Measurements from ENCODE around the gene ACP2.

The ACP2 gene

DNA sequence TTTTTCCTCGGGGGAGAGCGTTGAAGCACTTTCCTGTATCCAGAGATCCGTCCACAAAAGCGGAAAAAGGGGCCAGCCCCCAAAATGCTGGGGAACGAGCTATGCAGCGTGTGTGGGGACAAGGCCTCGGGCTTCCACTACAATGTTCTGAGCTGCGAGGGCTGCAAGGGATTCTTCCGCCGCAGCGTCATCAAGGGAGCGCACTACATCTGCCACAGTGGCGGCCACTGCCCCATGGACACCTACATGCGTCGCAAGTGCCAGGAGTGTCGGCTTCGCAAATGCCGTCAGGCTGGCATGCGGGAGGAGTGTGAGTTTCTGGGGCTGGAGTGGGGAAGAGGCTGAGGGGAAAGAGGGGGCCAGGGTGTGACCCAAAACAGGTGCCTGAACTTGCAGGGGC, 11.8 kb upstream of the ACP2 start:
- TF ChIP-seq ZNF529 (tag by site-specific recombination; IDR thresholded peaks at IDR 0.05; ENCODE audit: insufficient replicate concordance) (no peak), ZNF112 (tag by site-specific recombination; IDR thresholded peaks at IDR 0.05) (no peak), YY2 (tag by site-specific recombination; IDR thresholded peaks at IDR 0.05) (no peak), ZNF266 (tag by site-specific recombination; IDR thresholded peaks at IDR 0.05; ENCODE audit: low read depth) (no peak), GLIS1 (tag by site-specific recombination; IDR thresholded peaks at IDR 0.05) (no peak), KLF10 (tag by site-specific recombination; IDR thresholded peaks at IDR 0.05) (no peak), ZNF341 (tag by site-specific recombination; IDR thresholded peaks at IDR 0.05; ENCODE audit: low read depth) (no peak), ZNF514 (tag by site-specific recombination; IDR thresholded peaks at IDR 0.05) (no peak), ZNF639 (tag by site-specific recombination; IDR thresholded peaks at IDR 0.05) (no peak), RBAK (tag by site-specific recombination; IDR thresholded peaks at IDR 0.05) (no peak)
- TF ChIP-seq, protein P1, sequence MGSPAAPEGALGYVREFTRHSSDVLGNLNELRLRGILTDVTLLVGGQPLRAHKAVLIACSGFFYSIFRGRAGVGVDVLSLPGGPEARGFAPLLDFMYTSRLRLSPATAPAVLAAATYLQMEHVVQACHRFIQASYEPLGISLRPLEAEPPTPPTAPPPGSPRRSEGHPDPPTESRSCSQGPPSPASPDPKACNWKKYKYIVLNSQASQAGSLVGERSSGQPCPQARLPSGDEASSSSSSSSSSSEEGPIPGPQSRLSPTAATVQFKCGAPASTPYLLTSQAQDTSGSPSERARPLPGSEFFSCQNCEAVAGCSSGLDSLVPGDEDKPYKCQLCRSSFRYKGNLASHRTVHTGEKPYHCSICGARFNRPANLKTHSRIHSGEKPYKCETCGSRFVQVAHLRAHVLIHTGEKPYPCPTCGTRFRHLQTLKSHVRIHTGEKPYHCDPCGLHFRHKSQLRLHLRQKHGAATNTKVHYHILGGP (tag by site-specific recombination; IDR thresholded peaks at IDR 0.05), result no peak
- TF ChIP-seq, protein P2, sequence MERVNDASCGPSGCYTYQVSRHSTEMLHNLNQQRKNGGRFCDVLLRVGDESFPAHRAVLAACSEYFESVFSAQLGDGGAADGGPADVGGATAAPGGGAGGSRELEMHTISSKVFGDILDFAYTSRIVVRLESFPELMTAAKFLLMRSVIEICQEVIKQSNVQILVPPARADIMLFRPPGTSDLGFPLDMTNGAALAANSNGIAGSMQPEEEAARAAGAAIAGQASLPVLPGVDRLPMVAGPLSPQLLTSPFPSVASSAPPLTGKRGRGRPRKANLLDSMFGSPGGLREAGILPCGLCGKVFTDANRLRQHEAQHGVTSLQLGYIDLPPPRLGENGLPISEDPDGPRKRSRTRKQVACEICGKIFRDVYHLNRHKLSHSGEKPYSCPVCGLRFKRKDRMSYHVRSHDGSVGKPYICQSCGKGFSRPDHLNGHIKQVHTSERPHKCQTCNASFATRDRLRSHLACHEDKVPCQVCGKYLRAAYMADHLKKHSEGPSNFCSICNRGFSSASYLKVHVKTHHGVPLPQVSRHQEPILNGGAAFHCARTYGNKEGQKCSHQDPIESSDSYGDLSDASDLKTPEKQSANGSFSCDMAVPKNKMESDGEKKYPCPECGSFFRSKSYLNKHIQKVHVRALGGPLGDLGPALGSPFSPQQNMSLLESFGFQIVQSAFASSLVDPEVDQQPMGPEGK (tag by site-specific recombination; IDR thresholded peaks at IDR 0.05), result no peak
- TF ChIP-seq, protein P3, sequence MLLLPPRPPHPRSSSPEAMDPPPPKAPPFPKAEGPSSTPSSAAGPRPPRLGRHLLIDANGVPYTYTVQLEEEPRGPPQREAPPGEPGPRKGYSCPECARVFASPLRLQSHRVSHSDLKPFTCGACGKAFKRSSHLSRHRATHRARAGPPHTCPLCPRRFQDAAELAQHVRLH (tag by site-specific recombination; IDR thresholded peaks at IDR 0.05), result no peak
- TF ChIP-seq, protein P4, sequence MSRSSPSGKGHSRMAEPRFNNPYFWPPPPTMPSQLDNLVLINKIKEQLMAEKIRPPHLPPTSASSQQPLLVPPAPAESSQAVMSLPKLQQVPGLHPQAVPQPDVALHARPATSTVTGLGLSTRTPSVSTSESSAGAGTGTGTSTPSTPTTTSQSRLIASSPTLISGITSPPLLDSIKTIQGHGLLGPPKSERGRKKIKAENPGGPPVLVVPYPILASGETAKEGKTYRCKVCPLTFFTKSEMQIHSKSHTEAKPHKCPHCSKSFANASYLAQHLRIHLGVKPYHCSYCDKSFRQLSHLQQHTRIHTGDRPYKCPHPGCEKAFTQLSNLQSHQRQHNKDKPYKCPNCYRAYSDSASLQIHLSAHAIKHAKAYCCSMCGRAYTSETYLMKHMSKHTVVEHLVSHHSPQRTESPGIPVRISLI (tag by site-specific recombination; IDR thresholded peaks at IDR 0.05), result no peak
- no peak overlapping the region for H3K4me3 ChIP-seq (ENCODE audit: low read depth, low read length)
- ChIA-PET CTCF (interaction anchor here (0.8 to 4.7 kb wide), 17 partner anchors 7 to 194 kb away, joined by 3 to 40 read pairs (median 6); partner anchors contain the start of genes ACP2, ARFGAP2 and DDB2), POLR2A (interaction anchor here (0.5 to 2.4 kb wide), 5 partner anchors 12 to 611 kb away, joined by 3 to 12 read pairs (median 4); partner anchors contain the start of gene ACP2)
- no peaks in the 10 kb centered on the region for H3K9me3 ChIP-seq (ENCODE audit: control insufficient read depth, insufficient read depth, low read depth, low read length)
- H3K27ac ChIP-seq (ENCODE audit: extremely low read depth, low read depth, low read length), result no peak overlapping the region
- H3K4me1 ChIP-seq (ENCODE audit: control insufficient read depth, insufficient read depth, low read length), result 0 out of 2 replicates have a peak, but pooled peaks cover 4% of the 10 kb centered on the region
- H3K36me3 ChIP-seq (ENCODE audit: control insufficient read depth in 2 of 2, insufficient read depth in 1 of 2, low read length in 2 of 2), result peaks cover 0 to 6% of the 10 kb centered on the region in 2 experiments; a peak in 1 of 3 replicates

DNA sequence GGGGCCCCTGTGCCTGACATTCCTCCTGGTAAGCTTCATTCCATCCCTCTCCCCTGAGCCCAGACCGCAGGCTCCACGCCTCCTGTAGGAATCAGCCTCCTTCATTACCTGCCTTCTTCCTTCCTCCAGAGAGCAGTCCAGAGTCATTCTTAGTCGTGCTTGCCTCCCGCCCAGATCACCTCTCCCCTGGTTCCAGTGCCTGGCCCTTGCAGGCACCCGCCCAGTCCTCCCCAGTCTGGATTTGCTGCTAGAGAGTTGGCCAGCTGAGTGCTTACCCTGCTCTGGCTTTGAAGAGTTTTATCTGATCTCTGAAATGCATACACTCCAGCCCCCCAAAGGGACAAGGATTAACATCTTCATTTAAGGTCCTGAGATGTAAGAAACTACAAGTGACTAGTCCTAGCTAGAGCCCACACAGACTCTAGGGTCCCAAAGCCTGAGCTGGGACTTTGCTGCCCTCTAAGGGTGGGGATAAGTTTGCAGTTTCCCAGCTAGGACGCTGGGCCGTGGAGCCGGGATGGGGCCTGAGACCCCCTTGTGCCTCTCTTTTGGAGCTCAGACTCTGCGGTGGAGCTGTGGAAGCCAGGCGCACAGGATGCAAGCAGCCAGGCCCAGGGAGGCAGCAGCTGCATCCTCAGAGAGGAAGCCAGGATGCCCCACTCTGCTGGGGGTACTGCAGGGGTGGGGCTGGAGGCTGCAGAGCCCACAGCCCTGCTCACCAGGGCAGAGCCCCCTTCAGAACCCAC, 10.8 kb upstream of the ACP2 start:
- ChIA-PET POLR2A (interaction anchor here (0.8 to 2.4 kb wide), 7 partner anchors 11 to 96 kb away, joined by 3 to 12 read pairs (median 3); partner anchors contain the start of gene ACP2), CTCF (interaction anchor here (0.5 to 4.7 kb wide), 42 partner anchors 8 to 358 kb away, joined by 3 to 40 read pairs (median 4); partner anchors contain the start of genes ACP2, ARFGAP2 and DDB2)
- Histone ChIP-seq H3K36me3 (ENCODE audit: control insufficient read depth in 2 of 2, insufficient read depth in 1 of 2, low read length in 2 of 2) (peaks cover 0 to 6% of the 10 kb centered on the region in 2 experiments; a peak in 1 of 3 replicates), H3K4me1 (ENCODE audit: control insufficient read depth, insufficient read depth, low read length) (0 out of 2 replicates have a peak, but pooled peaks cover 4% of the 10 kb centered on the region), H3K4me3 (ENCODE audit: low read depth, low read length) (no peak overlapping the region), H3K9me3 (ENCODE audit: control insufficient read depth, insufficient read depth, low read depth, low read length) (no peaks in the 10 kb centered on the region), H3K27ac (ENCODE audit: extremely low read depth, low read depth, low read length) (no peak overlapping the region)
- TF ChIP-seq, protein P5, sequence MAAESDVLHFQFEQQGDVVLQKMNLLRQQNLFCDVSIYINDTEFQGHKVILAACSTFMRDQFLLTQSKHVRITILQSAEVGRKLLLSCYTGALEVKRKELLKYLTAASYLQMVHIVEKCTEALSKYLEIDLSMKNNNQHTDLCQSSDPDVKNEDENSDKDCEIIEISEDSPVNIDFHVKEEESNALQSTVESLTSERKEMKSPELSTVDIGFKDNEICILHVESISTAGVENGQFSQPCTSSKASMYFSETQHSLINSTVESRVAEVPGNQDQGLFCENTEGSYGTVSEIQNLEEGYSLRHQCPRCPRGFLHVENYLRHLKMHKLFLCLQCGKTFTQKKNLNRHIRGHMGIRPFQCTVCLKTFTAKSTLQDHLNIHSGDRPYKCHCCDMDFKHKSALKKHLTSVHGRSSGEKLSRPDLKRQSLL (tag by site-specific recombination; IDR thresholded peaks at IDR 0.05), result no peak
- no peak for TF ChIP-seq ZNF501 (tag by site-specific recombination; IDR thresholded peaks at IDR 0.05)
- TF ChIP-seq ZNF280D (tag by site-specific recombination; IDR thresholded peaks at IDR 0.05), result no peak
- TF ChIP-seq GLIS1 (tag by site-specific recombination; IDR thresholded peaks at IDR 0.05), result peak; percentile 70
- no peak for TF ChIP-seq ZNF266 (tag by site-specific recombination; IDR thresholded peaks at IDR 0.05; ENCODE audit: low read depth)
- TF ChIP-seq GLIS2 (tag by site-specific recombination; IDR thresholded peaks at IDR 0.05), result peak; percentile 77
- no peak for TF ChIP-seq ZNF530 (tag by site-specific recombination; IDR thresholded peaks at IDR 0.05; ENCODE audit: low read depth)
- no peak for TF ChIP-seq ZNF549 (tag by site-specific recombination; IDR thresholded peaks at IDR 0.05)
- TF ChIP-seq ZNF426 (tag by site-specific recombination; IDR thresholded peaks at IDR 0.05), result no peak
- TF ChIP-seq ZNF654 (tag by site-specific recombination; IDR thresholded peaks at IDR 0.05; ENCODE audit: low read depth), result peak; percentile 21; the same call in 1 of the 2 replicates
